ENCODE data around the gene G6PC3. TPM values are rescaled to one million over a fixed set of nuclear protein-coding genes. Genes with fewer than 3 reads are reported as not detected.

The G6PC3 gene
- total RNA-seq, 1 donor = 38.9 TPM

- peak; percentile 96 for DNase-seq (ENCODE audit: low read depth)
- H3K4me3 ChIP-seq (ENCODE audit: low read depth, low read length) = peak overlapping the region; percentile 39
- TF ChIP-seq CTCF (IDR thresholded peaks at IDR 0.05; ENCODE audit: insufficient read depth, low read length) = no peak
These were observed 38.1 kb downstream of the G6PC3 start for GRCh38 chr17:44108440-44109311.

DNA sequence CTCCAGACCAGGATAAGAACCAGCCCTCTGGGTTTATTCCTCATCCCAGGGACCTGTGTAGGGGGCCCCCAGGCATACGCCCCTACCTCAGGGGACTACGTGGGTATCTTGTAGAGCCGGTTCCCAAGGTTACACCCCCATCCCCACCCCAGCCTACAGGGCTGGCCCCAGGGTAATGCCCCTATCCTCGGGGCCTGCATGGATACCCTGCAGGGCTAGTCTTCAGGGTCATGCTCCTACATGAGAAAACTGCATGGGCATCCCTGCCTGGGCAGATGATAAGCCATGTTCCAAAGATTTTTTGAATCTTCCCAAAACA is 38.7 kb downstream of the G6PC3 start:
- TF ChIP-seq CTCF (IDR thresholded peaks at IDR 0.05; ENCODE audit: insufficient read depth, low read length) = no peak
- H3K4me3 ChIP-seq (ENCODE audit: low read depth, low read length) = no peak overlapping the region
- no peak for DNase-seq (ENCODE audit: low read depth)

DNA sequence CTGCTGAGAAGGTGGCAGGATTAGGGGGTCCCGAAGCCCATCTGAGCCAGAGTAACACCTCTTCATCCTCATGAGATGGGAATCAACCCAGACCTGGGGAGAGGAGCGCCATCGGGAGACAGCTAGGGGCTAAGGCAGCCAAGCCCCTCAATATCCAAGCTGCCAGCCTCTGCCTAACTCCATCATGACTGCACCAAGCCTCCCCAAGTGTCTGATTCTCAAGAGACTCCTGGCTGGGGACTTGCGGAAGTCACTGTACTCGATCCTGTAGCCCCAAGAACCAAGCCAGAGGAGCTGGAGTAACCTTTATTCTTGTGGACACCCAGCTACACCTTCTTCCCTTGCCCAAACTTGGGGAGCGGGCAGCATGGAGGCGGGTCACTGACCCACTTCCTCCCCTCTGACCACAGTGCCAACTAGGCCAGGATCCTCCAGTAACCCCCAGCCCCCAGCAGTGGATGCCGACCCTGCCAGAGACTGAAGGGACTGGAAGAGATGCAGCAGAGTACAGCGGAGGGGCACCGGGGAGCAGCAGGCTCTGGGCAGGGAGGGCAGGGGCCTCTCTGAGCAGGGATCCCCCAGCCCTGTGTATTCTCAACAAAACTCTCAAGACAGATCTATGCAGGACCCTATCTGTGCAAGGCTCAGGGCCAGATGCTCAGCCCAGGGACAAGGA is 39.6 kb downstream of the G6PC3 start:
- H3K4me3 ChIP-seq (ENCODE audit: low read depth, low read length) = peak overlapping the region; percentile 57
- no peak for DNase-seq (ENCODE audit: low read depth)
- no peak for TF ChIP-seq CTCF (IDR thresholded peaks at IDR 0.05; ENCODE audit: insufficient read depth, low read length)

DNA sequence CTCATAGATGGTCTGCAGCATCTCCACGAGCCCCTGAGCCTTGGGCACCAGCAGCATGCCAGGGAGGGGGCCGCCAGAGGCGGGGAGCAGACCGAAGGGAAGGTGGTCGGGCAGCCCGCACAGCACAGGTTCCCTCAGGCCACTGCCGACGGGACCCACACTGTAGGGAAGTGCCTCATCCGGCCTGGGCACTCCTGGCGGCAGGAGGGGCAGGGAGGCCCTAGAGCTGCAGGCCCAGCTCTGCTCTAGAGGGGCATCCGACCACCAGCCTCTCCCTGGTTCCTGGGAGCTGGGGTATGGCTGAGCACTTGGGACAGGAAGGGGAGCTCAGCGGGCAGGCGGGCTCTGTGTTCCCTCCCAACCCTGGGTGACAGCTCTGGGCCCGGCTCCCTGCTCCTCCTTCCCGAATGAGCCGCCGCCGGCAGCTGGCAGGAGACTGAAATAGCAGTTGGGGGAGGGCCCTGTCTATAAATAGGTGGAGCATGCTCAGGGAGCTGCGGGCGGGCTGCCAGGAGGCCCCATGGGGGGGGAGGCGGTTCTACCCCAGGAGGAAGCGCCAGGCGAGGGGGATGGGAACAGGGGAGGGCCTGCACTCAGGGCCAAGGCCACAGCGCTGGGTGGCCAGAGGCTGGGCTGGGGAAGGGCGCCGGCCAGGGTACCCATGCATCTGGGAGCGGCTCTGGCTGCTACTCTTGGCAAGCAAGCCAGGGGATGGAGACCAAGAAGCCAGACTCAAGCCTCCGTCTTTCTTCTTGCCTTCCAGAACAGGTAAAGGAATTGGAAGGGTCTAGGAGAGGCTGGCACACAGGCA is 40.5 kb downstream of the G6PC3 start:
- no peak for TF ChIP-seq CTCF (IDR thresholded peaks at IDR 0.05; ENCODE audit: insufficient read depth, low read length)
- peak overlapping the region; percentile 57 for H3K4me3 ChIP-seq (ENCODE audit: low read depth, low read length)
- DNase-seq (ENCODE audit: low read depth) = peak; percentile 92

DNA sequence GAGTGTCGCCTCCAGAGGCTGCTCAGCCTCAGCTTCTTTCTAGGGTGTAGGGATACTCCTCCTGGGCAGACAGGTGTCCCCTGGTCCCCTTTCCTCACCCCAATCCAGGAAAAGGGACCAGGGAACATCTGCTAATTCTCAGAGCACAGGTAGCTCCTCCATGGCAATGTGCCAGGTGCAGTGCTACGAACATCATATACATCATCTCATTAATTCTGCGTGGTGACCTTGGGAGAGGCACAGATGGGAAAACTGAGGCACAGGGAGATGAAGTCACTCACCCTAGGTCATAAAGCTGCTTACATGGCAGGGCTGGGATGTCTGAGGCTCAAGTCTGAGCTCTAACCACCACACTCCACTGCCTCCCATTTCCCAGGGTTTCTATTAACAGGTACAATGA is 41.2 kb downstream of the G6PC3 start:
- TF ChIP-seq CTCF (IDR thresholded peaks at IDR 0.05; ENCODE audit: insufficient read depth, low read length) = no peak
- H3K4me3 ChIP-seq (ENCODE audit: low read depth, low read length) = no peak overlapping the region
- DNase-seq (ENCODE audit: low read depth) = no peak

- H3K4me3 ChIP-seq (ENCODE audit: low read depth, low read length) = no peak overlapping the region
- TF ChIP-seq CTCF (IDR thresholded peaks at IDR 0.05; ENCODE audit: insufficient read depth, low read length) = no peak
- DNase-seq (ENCODE audit: low read depth) = no peak
These were observed 42.0 kb downstream of the G6PC3 start for GRCh38 chr17:44112284-44113280.

Data from fibroblast of the aortic adventitia (primary cell).